HepG2 (cell line): Measurements from ENCODE around the gene OTX1.

Experiments
- CAMTA2 ChIP-seq: sonication (generic); formaldehyde crosslinking; IDR thresholded peaks from 2 replicates; pipeline ENCODE4 v1.4.0; 2020; ENCODE audit warnings: mild to moderate bottlenecking, missing genetic modification reagents, borderline replicate concordance
- NR3C1 ChIP-seq: sonication (generic); formaldehyde crosslinking; IDR thresholded peaks from 2 replicates; pipeline ENCODE4 v1.4.0; 2020; ENCODE audit warnings: missing genetic modification reagents
- YY1 ChIP-seq: IDR thresholded peaks from 2 replicates; pipeline ENCODE4 v1.6.1; 2011; ENCODE audit warnings: low read length, low read depth, moderate library complexity, mild to moderate bottlenecking; ENCODE audit not compliant: insufficient read depth, insufficient replicate concordance
- ZKSCAN1 ChIP-seq: fragments of 150-350 bp; IDR thresholded peaks from 2 replicates; pipeline ENCODE4 v1.6.1; 2014; ENCODE audit warnings: low read length
- ZNF10 ChIP-seq: sonication (generic); formaldehyde crosslinking; IDR thresholded peaks from 2 replicates; pipeline ENCODE4 v1.4.0; 2020; ENCODE audit warnings: mild to moderate bottlenecking, low read depth, missing genetic modification reagents, borderline replicate concordance

- TF ChIP-seq ZKSCAN1 (no peak), YY1 (no peak), ZNF10 (CRISPR knock-in tag) (no peak), CAMTA2 (CRISPR knock-in tag) (no peak), NR3C1 (CRISPR knock-in tag) (no peak)
These were observed 5.7 kb downstream of the OTX1 start for GRCh38 chr2:63056107-63057050.
